H9 (cell line): ENCODE results near the gene CDYL. TPM values are rescaled to one million over a fixed set of nuclear protein-coding genes. Genes with fewer than 3 reads are reported as not detected.
A peak's percentile ranks its signal among the peaks of the same experiment; 100 is the strongest.

Experiments used
- DNase-seq: peaks from one replicate; pipeline ENCODE4 v3.0.0-alpha.2; 2017
- H2AFZ ChIP-seq: one replicate; pipeline ENCODE4 v1.6.1; 2013; ENCODE audit warnings: mild to moderate bottlenecking, low read length, control low read depth, moderate library complexity
- H2AK5ac ChIP-seq: 2 replicates; pipeline ENCODE4 v1.6.1; 2013; ENCODE audit warnings: low read length, control low read depth, mixed read lengths; ENCODE audit not compliant: insufficient read length
- H2BK120ac ChIP-seq: one replicate; pipeline ENCODE4 v1.6.1; 2013; ENCODE audit warnings: low read depth, mild to moderate bottlenecking, low read length, control low read depth, inconsistent platforms; ENCODE audit not compliant: poor library complexity, severe bottlenecking
- H2BK12ac ChIP-seq: 2 replicates; pipeline ENCODE4 v1.6.1; 2013; ENCODE audit warnings: low read length, control low read depth, mixed read lengths, low read depth; ENCODE audit not compliant: insufficient read length
- H2BK15ac ChIP-seq: 2 replicates; pipeline ENCODE4 v1.6.1; 2013; ENCODE audit warnings: low read depth, low read length, control low read depth
- H2BK20ac ChIP-seq: one replicate; pipeline ENCODE4 v1.6.1; 2013; ENCODE audit warnings: low read depth, mild to moderate bottlenecking, low read length, control low read depth, inconsistent platforms; ENCODE audit not compliant: poor library complexity, severe bottlenecking
- H2BK5ac ChIP-seq: 2 replicates; pipeline ENCODE4 v1.6.1; 2013; ENCODE audit warnings: low read length, control low read depth, mixed read lengths; ENCODE audit not compliant: insufficient read length
- H3K14ac ChIP-seq: 2 replicates; pipeline ENCODE4 v1.6.1; 2013; ENCODE audit warnings: low read length, control low read depth; ENCODE audit not compliant: insufficient read depth
- H3K18ac ChIP-seq: 2 replicates; pipeline ENCODE4 v1.6.1; 2013; ENCODE audit warnings: low read depth, mild to moderate bottlenecking, mixed read lengths, low read length, control low read depth; ENCODE audit not compliant: insufficient read length
- H3K23ac ChIP-seq: 2 replicates; pipeline ENCODE4 v1.6.1; 2013; ENCODE audit warnings: low read length, control low read depth, mixed read lengths, low read depth; ENCODE audit not compliant: insufficient read length
- H3K23me2 ChIP-seq: 2 replicates; pipeline ENCODE4 v1.6.1; 2013; ENCODE audit warnings: low read depth, mild to moderate bottlenecking, mixed read lengths, low read length, control low read depth; ENCODE audit not compliant: insufficient read length, poor library complexity, severe bottlenecking
- H3K27ac ChIP-seq: 2 replicates; pipeline ENCODE4 v1.5.1; 2013; ENCODE audit warnings: low read length, control low read depth, mixed read lengths, low read depth; ENCODE audit not compliant: insufficient read length
- H3K27me3 ChIP-seq: 2 replicates; pipeline ENCODE4 v1.6.1; 2013; ENCODE audit warnings: low read length, control low read depth, inconsistent platforms; ENCODE audit not compliant: insufficient read depth
- H3K4ac ChIP-seq: 2 replicates; pipeline ENCODE4 v1.6.1; 2013; ENCODE audit warnings: low read depth, mild to moderate bottlenecking, control low read depth, inconsistent platforms, low read length, moderate library complexity
- H3K4me1 ChIP-seq: 2 replicates; pipeline ENCODE4 v1.6.1; 2013; ENCODE audit warnings: low read length, control low read depth, inconsistent platforms; ENCODE audit not compliant: insufficient read depth
- H3K4me2 ChIP-seq: 2 replicates; pipeline ENCODE4 v1.6.1; 2013; ENCODE audit warnings: low read length, control low read depth, mixed read lengths; ENCODE audit not compliant: insufficient read length, insufficient read depth
- H3K56ac ChIP-seq: 2 replicates; pipeline ENCODE4 v1.6.1; 2013; ENCODE audit warnings: low read depth, mild to moderate bottlenecking, mixed read lengths, low read length, control low read depth; ENCODE audit not compliant: insufficient read length
- H3K79me1 ChIP-seq: 2 replicates; pipeline ENCODE4 v1.6.1; 2013; ENCODE audit warnings: low read depth, mild to moderate bottlenecking, moderate library complexity, low read length, control low read depth, inconsistent platforms; ENCODE audit not compliant: insufficient read depth, poor library complexity, severe bottlenecking
- H3K79me2 ChIP-seq: 2 replicates; pipeline ENCODE4 v1.6.1; 2013; ENCODE audit warnings: low read length, control low read depth, inconsistent platforms; ENCODE audit not compliant: insufficient read depth
- H3K9ac ChIP-seq: 2 replicates; pipeline ENCODE4 v1.6.1; 2013; ENCODE audit warnings: low read length, control low read depth, mixed read lengths; ENCODE audit not compliant: insufficient read length; ENCODE audit errors: extremely low read depth
- H3K9me3 ChIP-seq: one replicate; pipeline ENCODE4 v1.6.1; 2013; ENCODE audit warnings: low read depth, low read length, inconsistent platforms; ENCODE audit not compliant: control insufficient read depth
- H3T11ph ChIP-seq: one replicate; pipeline ENCODE4 v1.6.1; 2013; ENCODE audit warnings: mild to moderate bottlenecking, low read length, control low read depth, inconsistent platforms
- H4K20me1 ChIP-seq: one replicate; pipeline ENCODE4 v1.6.1; 2013; ENCODE audit not compliant: control insufficient read depth, insufficient read length, insufficient read depth
- H4K5ac ChIP-seq: 2 replicates; pipeline ENCODE4 v1.6.1; 2013; ENCODE audit warnings: low read depth, mild to moderate bottlenecking, mixed read lengths, low read length, control low read depth; ENCODE audit not compliant: insufficient read length
- H4K8ac ChIP-seq: replicated peaks from 2 replicates; pipeline ENCODE4 v1.6.1; 2013; ENCODE audit warnings: low read length, control low read depth, mixed read lengths, low read depth; ENCODE audit not compliant: insufficient read length
- H4K91ac ChIP-seq: 2 replicates; pipeline ENCODE4 v1.6.1; 2013; ENCODE audit warnings: low read depth, mild to moderate bottlenecking, moderate library complexity, mixed read lengths, low read length, control low read depth; ENCODE audit not compliant: insufficient read length
- H3K27ac Mint-ChIP-seq, 3 experiments: 2 replicates in 2 of 3; 3 replicates in 1 of 3; pipeline ENCODE4 v1.8.0; 2020 to 2021; ENCODE audit warnings: mixed read lengths in 3 of 3, mild to moderate bottlenecking in 1 of 3, moderate library complexity in 1 of 3
- H3K27me3 Mint-ChIP-seq: 2 replicates; pipeline ENCODE4 v1.8.0; 2021; ENCODE audit warnings: low read depth, mild to moderate bottlenecking, moderate library complexity, mixed read lengths
- H3K36me3 Mint-ChIP-seq, 3 experiments: 2 replicates in 2 of 3; 3 replicates in 1 of 3; pipeline ENCODE4 v1.8.0; 2020 to 2021; ENCODE audit warnings: low read depth in 3 of 3, mixed read lengths in 3 of 3; ENCODE audit not compliant: insufficient read depth in 1 of 3
- H3K4me1 Mint-ChIP-seq, 2 experiments: 2 replicates each; pipeline ENCODE4 v1.8.0; 2020; ENCODE audit warnings: mixed read lengths in 2 of 2
- H3K4me3 Mint-ChIP-seq, 2 experiments: 2 replicates in 1 of 2; 3 replicates in 1 of 2; pipeline ENCODE4 v1.8.0; 2020 to 2021; ENCODE audit warnings: mild to moderate bottlenecking in 2 of 2, mixed read lengths in 2 of 2, moderate library complexity in 1 of 2
- H3K9me3 Mint-ChIP-seq, 2 experiments: 2 replicates in 1 of 2; 3 replicates in 1 of 2; pipeline ENCODE4 v1.8.0; 2020; ENCODE audit warnings: mild to moderate bottlenecking in 2 of 2, mixed read lengths in 2 of 2, moderate library complexity in 1 of 2
- CTCF ChIP-seq: fragments of 200-600 bp; sonication (generic); conservative IDR thresholded peaks from 3 replicates; pipeline ENCODE4 v1.8.0; 2021; ENCODE audit warnings: antibody characterized with exemption, mild to moderate bottlenecking
- WGBS: extraction: QIAGEN DNeasy Blood & Tissue Kit; methylation state at CpG from one replicate; pipeline ENCODE4 v1.1.7; 2013; ENCODE audit warnings: missing lambda C conversion rate, low lambda C conversion rate, mixed read lengths; ENCODE audit not compliant: insufficient read length; ENCODE audit errors: extremely low coverage; 5-methylcytosine and 5-hydroxymethylcytosine counted together
- total RNA-seq: library from RNA; stranded (reverse); gene quantifications from 2 replicates; pipeline ENCODE4 v1.2.1, GENCODE V29; 2021

CDYL gene
- total RNA-seq, 1 experiment from 2014 or later: 95.0 TPM

GRCh38 chr6:4908062-4908461 lies 131.9 kb downstream of the CDYL start:
- H3K56ac ChIP-seq: no peak overlapping the region
- no peak overlapping the region for H3K4me2 ChIP-seq
- H2BK12ac ChIP-seq: no peak overlapping the region
- no peak overlapping the region for H4K5ac ChIP-seq
- H3K4me3 Mint-ChIP-seq: no peak overlapping the region
- no peak overlapping the region for H3K27ac ChIP-seq
- no peak overlapping the region for H2BK5ac ChIP-seq
- no peaks in the 10 kb centered on the region for H4K20me1 ChIP-seq
- no peaks in the 10 kb centered on the region for H3K9me3 Mint-ChIP-seq
- H3T11ph ChIP-seq: no peak overlapping the region
- H3K9me3 ChIP-seq: no peaks in the 10 kb centered on the region
- no peak overlapping the region for H3K23ac ChIP-seq
- peak overlapping the region in 2 of 3 experiments; percentile 70 to 84; a peak in 3 of 7 replicates for H3K27ac Mint-ChIP-seq
- peaks cover 52% of the 10 kb centered on the region in 2 experiments for H3K4me1 Mint-ChIP-seq
- peaks cover 20% of the 10 kb centered on the region; the same call in 1 of the 2 replicates for H3K79me2 ChIP-seq
- no peaks in the 10 kb centered on the region for H3K27me3 ChIP-seq
- no peak overlapping the region for H3K4ac ChIP-seq
- H3K27me3 Mint-ChIP-seq: no peaks in the 10 kb centered on the region; the same call in 1 of the 2 replicates
- H2AK5ac ChIP-seq: no peak overlapping the region
- H3K14ac ChIP-seq: no peak overlapping the region
- no peak overlapping the region for H2BK20ac ChIP-seq
- DNase-seq: no peak
- WGBS: no CpG with 5 or more reads among the region's 4 CpGs
- H2AFZ ChIP-seq: no peak overlapping the region
- H2BK120ac ChIP-seq: no peak overlapping the region
- H4K91ac ChIP-seq: no peak overlapping the region
- H3K79me1 ChIP-seq: peaks cover 16% of the 10 kb centered on the region
- TF ChIP-seq CTCF: no peak
- H3K4me1 ChIP-seq: peaks cover 13% of the 10 kb centered on the region
- H3K23me2 ChIP-seq: no peaks in the 10 kb centered on the region
- no peak overlapping the region for H4K8ac ChIP-seq
- H3K18ac ChIP-seq: no peak overlapping the region
- no peak overlapping the region for H2BK15ac ChIP-seq
- no peak overlapping the region for H3K9ac ChIP-seq
- peaks cover 19 to 25% (median 21%) of the 10 kb centered on the region in 3 experiments; a peak in 6 of 7 replicates for H3K36me3 Mint-ChIP-seq
